KOPT-K1 (cell line): Measurements from ENCODE around the gene STK40.

Source experiments
- H3K27ac ChIP-seq: fragments of 200-600 bp; sonication (generic); 2 replicates; pipeline ENCODE4 v1.5.1; 2016; ENCODE audit warnings: antibody characterized with exemption, mild to moderate bottlenecking, low read depth, low read length; ENCODE audit not compliant: poor library complexity, severe bottlenecking
- H3K36me3 ChIP-seq: fragments of 200-600 bp; sonication (generic); 2 replicates; pipeline ENCODE4 v1.5.1; 2017; ENCODE audit warnings: antibody characterized with exemption, mild to moderate bottlenecking, low read length, moderate library complexity; ENCODE audit not compliant: insufficient read depth
- H3K9me3 ChIP-seq: fragments of 200-600 bp; sonication (generic); 2 replicates; pipeline ENCODE4 v1.5.1; 2017; ENCODE audit warnings: antibody characterized with exemption, low read length, mild to moderate bottlenecking; ENCODE audit not compliant: insufficient read depth, poor library complexity, severe bottlenecking

STK40 gene, protein sequence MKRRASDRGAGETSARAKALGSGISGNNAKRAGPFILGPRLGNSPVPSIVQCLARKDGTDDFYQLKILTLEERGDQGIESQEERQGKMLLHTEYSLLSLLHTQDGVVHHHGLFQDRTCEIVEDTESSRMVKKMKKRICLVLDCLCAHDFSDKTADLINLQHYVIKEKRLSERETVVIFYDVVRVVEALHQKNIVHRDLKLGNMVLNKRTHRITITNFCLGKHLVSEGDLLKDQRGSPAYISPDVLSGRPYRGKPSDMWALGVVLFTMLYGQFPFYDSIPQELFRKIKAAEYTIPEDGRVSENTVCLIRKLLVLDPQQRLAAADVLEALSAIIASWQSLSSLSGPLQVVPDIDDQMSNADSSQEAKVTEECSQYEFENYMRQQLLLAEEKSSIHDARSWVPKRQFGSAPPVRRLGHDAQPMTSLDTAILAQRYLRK

DNA sequence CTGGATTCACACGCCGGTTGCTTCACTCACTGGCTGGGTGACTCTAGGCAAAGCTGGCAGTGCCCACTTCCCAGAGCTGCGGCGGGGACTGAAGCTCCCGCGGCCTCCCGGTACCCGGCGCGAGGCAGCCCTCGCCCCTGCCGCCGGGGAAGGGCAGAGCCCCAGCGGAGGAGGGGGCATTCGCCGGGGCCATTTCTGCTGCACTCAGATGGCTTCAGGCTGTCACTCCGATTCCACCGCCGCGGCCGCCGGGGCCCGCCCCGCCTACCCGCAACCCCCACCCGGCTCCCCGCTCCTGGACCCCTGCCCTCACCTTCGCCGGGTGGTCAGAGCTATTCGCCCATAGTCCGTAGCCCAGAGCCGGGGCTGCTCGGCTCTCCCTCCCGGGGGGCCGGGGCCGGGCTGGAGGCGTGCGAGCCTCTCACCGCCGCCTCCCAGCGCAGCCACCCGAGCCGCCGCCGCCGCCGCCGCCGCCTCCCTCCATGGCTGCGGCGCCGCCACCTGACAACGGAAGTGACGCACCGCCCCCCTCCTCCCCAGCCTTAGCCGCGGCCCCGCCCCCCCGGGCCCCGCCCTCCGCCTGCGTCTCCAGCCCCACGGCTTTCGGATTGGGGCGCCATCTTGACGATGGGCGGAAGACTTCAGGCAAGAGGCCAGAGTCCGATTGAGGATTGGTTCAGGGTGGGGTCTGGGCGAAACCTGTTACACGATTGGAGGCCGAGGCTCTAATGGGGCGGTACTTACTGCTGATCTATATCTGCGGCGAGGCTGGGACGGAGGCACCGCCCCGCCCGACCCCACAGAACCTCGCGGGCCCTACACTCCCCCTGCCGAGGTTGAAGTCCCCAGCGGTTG lies at the start of gene STK40:
Gene STK40, minus strand, starts transcription at position 515 of the 855 bp plus-strand sequence. CDS start 24,592 bp downstream, outside the sequence.
- Histone ChIP-seq H3K9me3 (no peaks in the 10 kb centered on the region), H3K36me3 (0 out of 2 replicates have a peak, but pooled peaks cover 2% of the 10 kb centered on the region), H3K27ac (peak within 1 kb of the TSS; percentile 65)

DNA sequence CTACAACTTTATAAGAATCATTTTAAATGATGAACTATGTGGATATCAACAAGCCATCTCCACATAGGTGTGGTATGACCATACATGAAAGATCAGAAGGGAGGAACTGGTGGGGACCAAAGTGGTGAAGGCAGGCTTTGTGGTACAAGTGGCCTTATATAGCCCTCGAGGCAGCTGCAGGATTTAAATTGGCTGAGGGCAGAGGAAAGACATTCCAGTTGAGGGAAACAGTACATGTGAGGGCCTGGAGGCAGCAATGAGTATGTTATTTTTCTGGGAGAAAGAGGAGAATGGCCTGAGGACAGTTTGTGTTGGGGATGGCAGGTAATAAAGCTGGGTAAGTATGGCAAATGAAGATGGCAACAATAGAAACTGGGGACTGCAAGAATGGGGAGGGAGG lies 47.4 kb upstream of the STK40 start:
- H3K9me3 ChIP-seq, result no peaks in the 10 kb centered on the region
- no peak overlapping the region for H3K27ac ChIP-seq
- H3K36me3 ChIP-seq, result no peaks in the 10 kb centered on the region

DNA sequence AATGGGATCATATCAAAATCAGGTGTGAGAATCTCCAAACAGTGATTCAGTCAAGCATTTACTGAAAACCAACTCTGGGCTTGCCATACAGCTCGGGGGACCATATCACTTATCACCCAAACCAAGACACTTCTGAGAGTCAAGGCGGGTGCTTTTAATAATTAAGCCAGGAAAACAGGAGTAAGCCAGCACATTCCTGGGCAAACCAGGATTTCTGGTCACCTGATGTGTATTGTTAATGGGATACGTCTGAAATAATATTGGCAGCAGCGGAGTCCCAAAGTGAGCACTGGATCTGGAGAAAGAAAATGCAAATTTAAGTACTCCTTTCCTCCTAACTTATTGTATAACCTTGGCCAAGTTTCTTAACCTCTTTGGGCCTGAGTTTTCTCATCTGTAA lies 46.9 kb upstream of the STK40 start:
- no peaks in the 10 kb centered on the region for H3K9me3 ChIP-seq
- H3K27ac ChIP-seq, result no peak overlapping the region
- H3K36me3 ChIP-seq, result no peaks in the 10 kb centered on the region

DNA sequence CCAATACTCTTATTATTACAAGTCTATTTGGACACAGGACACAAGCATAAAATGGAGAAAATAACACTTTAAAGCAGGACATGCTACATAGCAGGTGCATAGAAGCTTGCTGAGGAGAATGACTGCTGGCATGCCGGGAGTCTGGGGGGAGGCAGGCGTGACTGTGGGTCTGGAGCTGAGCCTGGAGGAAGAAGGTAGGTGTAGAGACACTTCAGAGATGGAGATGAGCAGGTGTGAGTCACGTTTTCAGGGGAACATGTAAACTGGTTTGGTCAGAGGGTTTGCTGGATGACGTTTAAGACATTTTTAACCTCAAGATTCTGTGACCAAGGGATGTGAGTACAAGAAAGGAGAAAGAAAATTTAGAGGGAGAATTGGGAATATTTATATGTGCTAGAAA lies 40.1 kb upstream of the STK40 start:
- Histone ChIP-seq H3K27ac (no peak overlapping the region), H3K9me3 (no peaks in the 10 kb centered on the region), H3K36me3 (no peaks in the 10 kb centered on the region)

DNA sequence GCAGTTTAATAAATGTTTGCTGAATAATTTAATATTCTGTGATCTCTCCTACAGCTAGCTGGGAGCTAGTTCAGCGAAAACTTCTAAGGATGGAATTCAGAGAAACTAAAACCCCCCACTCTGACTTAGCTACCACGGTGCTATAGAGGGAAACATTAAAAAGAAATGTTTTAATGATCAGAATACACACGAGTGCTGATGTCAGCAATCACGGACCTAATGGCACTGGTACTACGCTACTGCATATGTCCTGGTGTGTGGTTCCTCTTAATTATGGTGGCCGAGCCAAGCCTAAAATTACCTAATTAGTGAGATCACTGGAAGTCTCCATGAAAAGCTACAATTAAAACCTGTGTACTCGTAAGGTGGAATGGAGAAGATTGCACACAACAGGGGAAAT lies 35.9 kb upstream of the STK40 start:
- no peaks in the 10 kb centered on the region for H3K36me3 ChIP-seq
- H3K27ac ChIP-seq, result no peak overlapping the region

DNA sequence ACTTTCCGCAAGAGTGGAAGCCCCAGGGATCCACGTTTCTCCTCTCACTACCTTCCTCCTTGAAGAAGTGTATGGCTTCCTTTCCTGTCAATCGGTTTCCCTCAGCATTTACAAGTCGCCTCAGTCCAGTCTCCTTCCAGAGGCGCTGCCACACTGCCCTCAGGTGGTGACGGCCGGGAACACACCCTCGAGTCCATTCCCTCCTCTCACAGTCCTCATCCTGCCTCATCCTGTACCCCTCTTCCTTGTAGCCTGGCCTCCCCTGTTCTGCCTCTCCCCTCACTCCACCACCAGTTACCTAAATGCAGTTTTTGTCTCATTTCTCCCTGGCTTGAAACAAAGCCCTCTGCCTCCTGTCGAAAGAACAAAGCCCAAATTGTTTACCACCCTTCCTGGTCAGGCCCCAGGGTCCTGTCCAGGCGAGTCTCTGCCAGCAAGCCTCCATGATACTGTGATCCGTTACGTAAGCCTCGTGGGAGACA lies 35.2 kb upstream of the STK40 start:
- no peaks in the 10 kb centered on the region for H3K9me3 ChIP-seq
- H3K36me3 ChIP-seq, result no peaks in the 10 kb centered on the region
- H3K27ac ChIP-seq, result no peak overlapping the region

More for the DNA sequence above, 35.9 kb upstream of the STK40 start:
- H3K9me3 ChIP-seq, result no peaks in the 10 kb centered on the region

DNA sequence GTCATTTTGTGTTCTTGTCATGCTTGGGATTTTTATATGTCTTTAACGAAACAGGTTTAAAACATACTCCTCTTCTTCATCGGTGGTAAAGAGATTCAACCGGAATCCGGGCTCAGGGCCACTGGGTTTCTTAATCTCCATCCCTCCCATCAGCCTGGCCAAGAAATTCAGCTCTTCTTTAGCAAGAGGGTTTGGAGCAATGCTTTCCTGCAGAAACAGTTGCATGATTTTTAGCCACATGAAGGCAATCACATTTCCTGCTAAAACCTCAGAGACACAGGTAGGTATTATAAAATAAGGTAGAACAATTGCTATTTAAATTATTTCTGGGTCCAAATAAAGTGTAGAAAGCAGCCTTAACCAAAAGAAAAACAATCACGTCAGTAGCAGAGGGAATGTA lies 34.7 kb upstream of the STK40 start:
- no peaks in the 10 kb centered on the region for H3K9me3 ChIP-seq
- no peak overlapping the region for H3K27ac ChIP-seq
- H3K36me3 ChIP-seq, result no peaks in the 10 kb centered on the region

DNA sequence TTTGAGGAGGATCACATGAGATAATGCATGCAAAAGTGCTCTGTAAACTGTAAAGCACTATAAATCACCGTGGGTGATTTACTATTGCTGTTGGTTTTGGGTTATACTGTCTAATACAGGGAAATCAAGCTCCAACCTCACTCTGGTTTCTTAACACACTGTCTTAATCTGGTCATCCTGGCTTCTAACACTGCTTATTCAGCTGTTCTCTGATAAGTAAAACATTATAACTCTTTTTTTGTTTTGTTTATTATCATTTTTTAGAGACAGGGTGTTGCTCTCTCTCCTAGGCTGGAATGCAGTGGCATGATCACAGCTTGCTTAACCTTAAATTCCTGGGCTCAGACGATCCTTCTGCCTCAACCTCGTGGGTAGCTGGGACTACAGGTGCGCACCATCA lies 33.8 kb upstream of the STK40 start:
- Histone ChIP-seq H3K9me3 (no peaks in the 10 kb centered on the region), H3K27ac (no peak overlapping the region), H3K36me3 (no peaks in the 10 kb centered on the region)

DNA sequence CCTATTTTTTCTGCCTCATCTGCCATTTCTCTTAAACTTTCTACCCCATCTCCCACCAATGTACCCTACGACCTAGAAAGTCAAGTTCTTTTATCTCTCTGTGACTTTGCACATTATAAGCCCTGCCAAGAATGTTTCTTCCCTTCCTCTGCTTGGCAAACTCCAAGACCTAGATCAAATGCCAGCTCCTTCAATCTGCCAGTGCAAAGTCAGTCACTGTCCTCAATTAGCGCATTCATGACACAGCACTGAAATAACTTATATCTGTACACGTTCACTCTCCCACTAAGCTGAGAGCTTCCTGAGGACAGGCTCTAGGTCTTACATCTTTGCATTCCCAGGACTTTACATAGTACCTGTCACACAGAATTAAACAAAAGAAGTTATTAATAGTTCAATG lies 33.4 kb upstream of the STK40 start:
- Histone ChIP-seq H3K27ac (no peak overlapping the region), H3K36me3 (no peaks in the 10 kb centered on the region), H3K9me3 (no peaks in the 10 kb centered on the region)

DNA sequence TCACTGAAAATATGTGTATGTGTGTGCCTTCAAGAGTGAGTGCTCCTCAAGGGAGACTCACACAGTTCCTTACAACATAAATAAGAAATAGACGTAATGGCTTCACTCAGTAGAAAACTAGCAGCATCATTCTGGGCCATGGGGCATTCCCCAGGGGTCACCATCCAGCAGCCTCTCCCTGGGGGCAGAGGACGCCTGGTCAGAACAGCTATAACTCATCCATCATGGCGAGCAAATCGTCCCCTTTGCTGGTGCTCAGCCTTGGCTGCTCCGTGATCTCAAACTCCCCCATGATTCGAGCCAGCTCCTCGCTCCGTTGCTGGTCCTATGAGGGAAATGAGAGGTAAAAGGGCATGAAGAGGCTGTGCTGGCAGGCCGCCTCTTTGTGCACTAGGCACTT lies 32.2 kb upstream of the STK40 start:
- no peaks in the 10 kb centered on the region for H3K36me3 ChIP-seq
- H3K27ac ChIP-seq, result no peak overlapping the region
- H3K9me3 ChIP-seq, result no peaks in the 10 kb centered on the region

DNA sequence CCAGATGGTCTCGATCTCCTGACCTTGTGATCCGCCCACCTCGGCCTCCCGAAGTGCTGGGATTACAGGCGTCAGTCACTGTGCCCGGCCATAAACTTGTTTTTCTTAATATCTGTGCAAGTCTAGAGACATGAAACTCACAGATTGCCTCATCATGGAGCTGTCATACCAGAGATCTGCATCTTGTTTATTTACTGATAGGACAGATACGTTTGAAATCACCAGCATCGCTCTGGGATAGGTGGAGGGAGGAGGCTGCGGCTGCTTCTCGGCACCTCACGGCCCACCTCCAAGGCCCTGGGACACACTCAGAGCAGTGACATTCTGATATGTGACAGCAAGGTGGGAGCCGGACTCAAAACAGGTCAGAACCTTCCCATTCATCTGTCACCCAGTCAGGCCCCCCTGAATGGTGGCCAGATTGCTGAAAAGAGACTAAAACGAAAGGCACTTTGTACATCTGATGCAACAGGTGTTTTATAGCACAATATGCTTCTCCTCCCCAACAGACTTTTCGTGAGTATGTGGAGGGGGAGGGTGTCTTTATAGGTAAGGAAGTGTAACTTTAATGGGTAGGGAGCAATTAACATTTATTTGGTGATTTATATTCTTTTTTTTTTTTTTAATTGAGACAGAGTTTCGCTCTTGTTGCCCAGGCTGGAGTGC lies 30.1 kb upstream of the STK40 start:
- H3K9me3 ChIP-seq, result peaks cover 4% of the 10 kb centered on the region
- H3K36me3 ChIP-seq, result no peaks in the 10 kb centered on the region

DNA sequence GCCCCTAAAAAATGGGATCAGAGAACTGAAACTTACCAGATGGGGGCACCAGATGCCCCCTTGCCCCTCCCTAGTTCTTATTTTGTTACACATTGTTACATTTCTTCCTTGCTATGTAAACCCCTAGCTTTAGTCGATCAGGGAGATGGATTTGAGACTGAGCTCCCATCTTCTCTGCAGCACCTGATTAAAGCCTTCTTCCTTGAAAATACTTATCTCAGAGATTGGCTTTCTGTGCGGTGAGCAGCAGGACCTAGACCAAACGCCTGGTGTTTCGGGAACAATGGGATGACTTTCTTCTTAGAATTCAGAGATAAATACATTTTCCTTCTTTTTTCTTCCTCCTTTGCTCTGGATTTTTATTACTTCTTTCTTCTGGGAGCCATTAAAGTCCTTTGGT lies 28.7 kb upstream of the STK40 start:
- H3K9me3 ChIP-seq, result peaks cover 4% of the 10 kb centered on the region
- H3K36me3 ChIP-seq, result no peaks in the 10 kb centered on the region
- no peak overlapping the region for H3K27ac ChIP-seq

More for the DNA sequence above, 30.1 kb upstream of the STK40 start:
- H3K27ac ChIP-seq, result no peak overlapping the region

DNA sequence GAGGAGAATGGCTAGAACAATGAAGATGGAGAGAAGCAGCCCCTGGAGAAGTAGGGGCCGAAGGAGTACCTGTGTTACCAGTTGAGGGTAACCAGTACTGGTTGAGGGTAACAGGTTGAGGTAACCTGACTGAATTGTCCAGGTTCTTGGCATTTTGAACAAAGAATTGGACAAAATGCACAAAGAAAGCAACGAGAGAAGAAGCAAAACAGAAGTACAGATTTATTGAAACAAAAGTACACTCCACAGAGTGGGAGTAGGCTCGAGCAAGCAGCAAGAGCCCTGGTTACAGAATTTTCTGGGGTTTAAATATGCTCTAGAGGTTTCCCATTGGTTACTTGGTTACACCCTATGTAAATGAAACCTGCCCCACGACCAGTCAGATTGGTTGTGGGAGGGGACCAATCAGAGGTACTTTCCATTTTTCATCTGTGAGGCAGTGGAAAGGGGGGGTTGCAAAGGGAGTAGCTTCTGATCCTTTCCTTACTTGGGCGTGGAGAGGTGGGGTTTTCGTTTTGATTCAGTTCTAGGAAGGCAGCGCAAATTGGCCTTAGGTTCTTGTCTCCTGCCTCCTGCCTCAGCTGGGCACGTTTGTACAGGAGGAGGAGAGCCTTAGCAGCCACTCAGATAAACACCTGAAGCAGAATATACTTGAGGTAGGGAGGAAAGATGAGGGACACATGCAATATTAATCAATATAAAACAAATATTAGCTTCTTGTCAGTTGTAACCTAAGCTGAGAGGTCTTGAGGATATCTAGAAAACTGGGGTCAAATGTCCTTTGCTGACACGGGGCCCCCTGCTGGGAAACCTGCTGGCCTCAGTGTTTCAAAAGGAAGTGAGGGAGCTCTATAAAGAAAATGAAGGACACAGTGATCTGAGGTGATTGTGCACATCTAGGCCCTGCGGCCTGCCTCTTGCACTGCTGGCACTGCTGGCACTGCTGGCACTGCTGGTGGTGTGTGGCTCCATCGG lies 26.2 kb upstream of the STK40 start:
- peaks cover 4% of the 10 kb centered on the region for H3K9me3 ChIP-seq
- H3K36me3 ChIP-seq, result no peaks in the 10 kb centered on the region
- no peak overlapping the region for H3K27ac ChIP-seq

DNA sequence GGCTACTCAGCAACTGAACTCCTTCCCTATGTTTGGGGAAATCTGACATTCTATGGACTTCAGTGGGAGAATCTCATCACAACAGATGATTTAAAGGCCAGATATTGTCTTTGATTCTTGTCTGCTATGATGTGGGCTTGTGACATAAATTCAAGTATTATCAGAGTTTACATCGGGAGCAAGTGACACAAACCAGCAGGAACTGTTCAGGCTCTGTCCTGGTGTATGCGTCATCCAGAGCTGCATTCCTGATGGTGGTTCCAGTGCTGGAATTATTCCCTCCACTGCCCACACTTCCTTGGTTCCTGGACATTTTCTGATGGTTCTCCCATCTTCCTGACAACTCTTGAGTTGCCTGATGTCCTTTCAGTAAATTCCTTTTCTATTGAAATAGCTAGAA lies 22.8 kb upstream of the STK40 start:
- H3K9me3 ChIP-seq, result peaks cover 4% of the 10 kb centered on the region
- H3K27ac ChIP-seq, result no peak overlapping the region
- H3K36me3 ChIP-seq, result no peaks in the 10 kb centered on the region
